Neural crest cell (in vitro differentiated cells): ENCODE data around the gene DUSP23. TPM values are rescaled to one million over a fixed set of nuclear protein-coding genes. Genes with fewer than 3 reads are reported as not detected.

Experiments
- DNase-seq: peaks from one replicate; pipeline ENCODE4 v3.0.0; 2021; ENCODE audit warnings: low read depth, mixed read lengths, low spot score
- H3K27ac Mint-ChIP-seq: one replicate; pipeline ENCODE4 v1.8.0; 2021; ENCODE audit warnings: mild to moderate bottlenecking, mixed read lengths; ENCODE audit not compliant: unreplicated experiment
- H3K27me3 Mint-ChIP-seq: 2 replicates; pipeline ENCODE4 v1.8.0; 2021; ENCODE audit warnings: low read depth, mild to moderate bottlenecking, mixed read lengths
- H3K36me3 Mint-ChIP-seq: 2 replicates; pipeline ENCODE4 v1.8.0; 2021; ENCODE audit warnings: low read depth, mild to moderate bottlenecking, mixed read lengths
- H3K4me1 Mint-ChIP-seq: 2 replicates; pipeline ENCODE4 v1.8.0; 2021; ENCODE audit warnings: mixed read lengths
- H3K4me3 Mint-ChIP-seq: one replicate; pipeline ENCODE4 v1.8.0; 2021; ENCODE audit warnings: mild to moderate bottlenecking, mixed read lengths
- H3K9me3 Mint-ChIP-seq: 2 replicates; pipeline ENCODE4 v1.8.0; 2021; ENCODE audit warnings: mixed read lengths
- total RNA-seq: library from RNA; stranded (reverse); gene quantifications from 2 replicates; pipeline ENCODE4 v1.2.1, GENCODE V29; 2021
- TF ChIP-seq, protein P1 (sequence below): fragments of 200-600 bp; sonication (generic); conservative IDR thresholded peaks from 2 replicates; pipeline ENCODE4 v1.5.0; 2021; ENCODE audit warnings: antibody characterized with exemption, mild to moderate bottlenecking

The DUSP23 gene
- total RNA-seq, 1 donor from 2014 or later: 13.5 TPM

DNA sequence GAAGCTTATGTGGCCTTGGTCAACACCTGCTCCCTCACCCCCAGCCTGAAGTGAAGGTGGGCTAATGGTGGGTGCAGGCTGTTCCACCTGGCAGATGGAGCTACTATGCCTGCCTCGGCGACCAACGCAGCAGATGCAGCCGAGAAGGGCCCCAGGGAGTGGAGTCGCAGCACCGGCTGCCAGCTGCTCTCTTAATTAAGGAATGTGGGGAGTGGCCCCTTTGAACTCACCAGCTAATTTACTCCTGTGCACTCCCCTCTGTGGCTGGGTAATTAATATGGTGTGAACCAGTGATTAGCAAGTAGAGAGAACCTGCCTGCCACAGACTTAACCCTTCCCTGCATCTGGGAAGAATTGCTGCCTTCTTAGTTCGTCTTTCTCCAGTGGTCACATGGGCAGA is 42.6 kb downstream of the DUSP23 start:
- no peak for DNase-seq
- Mint-ChIP-seq H3K27me3 (peaks cover 50% of the 10 kb centered on the region), H3K27ac (no peak overlapping the region), H3K36me3 (no peaks in the 10 kb centered on the region), H3K9me3 (no peaks in the 10 kb centered on the region), H3K4me3 (no peak overlapping the region), H3K4me1 (no peaks in the 10 kb centered on the region)
- TF ChIP-seq, protein P1, sequence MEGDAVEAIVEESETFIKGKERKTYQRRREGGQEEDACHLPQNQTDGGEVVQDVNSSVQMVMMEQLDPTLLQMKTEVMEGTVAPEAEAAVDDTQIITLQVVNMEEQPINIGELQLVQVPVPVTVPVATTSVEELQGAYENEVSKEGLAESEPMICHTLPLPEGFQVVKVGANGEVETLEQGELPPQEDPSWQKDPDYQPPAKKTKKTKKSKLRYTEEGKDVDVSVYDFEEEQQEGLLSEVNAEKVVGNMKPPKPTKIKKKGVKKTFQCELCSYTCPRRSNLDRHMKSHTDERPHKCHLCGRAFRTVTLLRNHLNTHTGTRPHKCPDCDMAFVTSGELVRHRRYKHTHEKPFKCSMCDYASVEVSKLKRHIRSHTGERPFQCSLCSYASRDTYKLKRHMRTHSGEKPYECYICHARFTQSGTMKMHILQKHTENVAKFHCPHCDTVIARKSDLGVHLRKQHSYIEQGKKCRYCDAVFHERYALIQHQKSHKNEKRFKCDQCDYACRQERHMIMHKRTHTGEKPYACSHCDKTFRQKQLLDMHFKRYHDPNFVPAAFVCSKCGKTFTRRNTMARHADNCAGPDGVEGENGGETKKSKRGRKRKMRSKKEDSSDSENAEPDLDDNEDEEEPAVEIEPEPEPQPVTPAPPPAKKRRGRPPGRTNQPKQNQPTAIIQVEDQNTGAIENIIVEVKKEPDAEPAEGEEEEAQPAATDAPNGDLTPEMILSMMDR: no peak

DNA sequence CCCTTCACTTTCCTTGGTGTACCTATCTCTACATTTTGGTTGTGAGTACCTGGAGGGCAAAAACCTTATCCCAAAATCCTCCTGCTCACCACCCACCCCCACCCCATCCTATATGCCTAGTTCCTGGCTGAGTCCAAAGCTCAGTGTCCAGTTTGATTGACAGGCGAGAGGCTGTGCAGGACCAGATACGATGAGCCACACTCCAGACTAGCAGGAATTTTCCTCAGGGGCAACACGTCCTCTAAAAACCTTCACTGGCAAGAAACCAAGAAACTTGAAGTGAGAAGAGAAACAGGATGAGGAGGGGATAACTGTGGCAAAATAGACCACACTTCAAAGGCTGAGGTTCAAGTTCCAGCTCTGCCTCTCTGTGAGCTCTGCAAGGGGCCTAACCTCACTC is 44.8 kb downstream of the DUSP23 start:
- TF ChIP-seq, protein P1: no peak
- H3K4me3 Mint-ChIP-seq: no peak overlapping the region
- no peak overlapping the region for H3K27ac Mint-ChIP-seq
- peaks cover 50% of the 10 kb centered on the region for H3K27me3 Mint-ChIP-seq
- H3K4me1 Mint-ChIP-seq: no peaks in the 10 kb centered on the region
- no peak for DNase-seq
- no peaks in the 10 kb centered on the region for H3K36me3 Mint-ChIP-seq
- H3K9me3 Mint-ChIP-seq: no peaks in the 10 kb centered on the region

DNA sequence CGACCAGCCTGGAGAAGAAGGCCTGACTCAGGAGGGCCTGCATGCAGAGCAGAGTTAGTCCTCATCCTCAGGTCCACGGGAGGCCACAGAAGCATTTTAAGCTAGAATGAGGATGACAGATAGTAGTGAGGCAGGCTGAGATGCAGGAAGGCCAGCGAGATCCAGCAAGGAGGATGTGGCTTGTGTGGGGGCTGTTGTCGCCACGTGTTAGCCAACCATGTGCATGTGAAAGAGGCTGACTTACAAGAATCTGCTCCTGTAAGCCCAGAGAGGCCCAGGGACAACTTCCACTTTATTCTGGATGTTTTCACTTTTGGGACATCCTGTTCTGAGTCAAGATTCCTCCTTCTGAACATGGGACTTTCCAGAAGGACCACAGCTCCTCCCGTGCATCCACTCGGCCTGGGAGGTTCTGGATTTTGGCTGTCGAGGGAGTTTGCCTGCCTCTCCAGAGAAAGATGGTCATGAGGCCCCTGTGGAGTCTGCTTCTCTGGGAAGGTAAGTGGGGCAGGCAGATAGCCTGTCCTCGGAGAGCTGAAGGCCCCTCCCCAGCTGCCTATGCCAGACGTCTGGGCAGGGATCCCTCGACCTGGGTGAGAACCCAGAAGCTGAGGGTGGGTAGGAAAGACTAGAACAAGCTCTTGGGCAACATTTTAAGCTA is 45.8 kb downstream of the DUSP23 start, which contains the start of gene SLAMF8:
Gene SLAMF8 (plus strand): TSS at position 433 of the 661 bp plus-strand sequence. CDS start 26 bp downstream, at position 459.
- peaks cover under 1% of the 10 kb centered on the region for H3K4me1 Mint-ChIP-seq
- peaks cover 41% of the 10 kb centered on the region for H3K27me3 Mint-ChIP-seq
- no peak within 1 kb of the TSS for H3K27ac Mint-ChIP-seq
- H3K36me3 Mint-ChIP-seq: no peaks in the 10 kb centered on the region
- DNase-seq: no peak
- TF ChIP-seq, protein P1: no peak
- no peak within 1 kb of the TSS for H3K4me3 Mint-ChIP-seq
- no peaks in the 10 kb centered on the region for H3K9me3 Mint-ChIP-seq

DNA sequence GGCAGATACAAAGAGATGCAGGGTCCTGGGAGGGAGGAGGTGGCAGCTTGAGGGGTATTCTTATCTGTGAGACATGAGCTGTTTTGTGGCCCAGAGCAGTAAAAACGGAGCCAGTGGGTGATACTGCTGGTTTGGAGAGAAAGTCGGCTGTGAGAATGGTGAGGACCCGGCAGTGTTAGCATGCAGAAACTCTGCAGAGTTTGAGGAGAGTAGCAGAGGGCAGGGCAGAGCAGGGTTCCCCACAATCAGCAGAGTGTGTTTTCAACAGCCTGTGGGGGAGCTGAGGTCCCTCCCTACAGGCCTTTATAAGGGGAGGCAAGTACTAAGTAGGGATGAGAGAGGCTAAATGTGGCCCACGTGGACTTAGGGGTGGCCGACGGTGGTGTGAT is 46.3 kb downstream of the DUSP23 start:
- no peaks in the 10 kb centered on the region for H3K36me3 Mint-ChIP-seq
- no peak for DNase-seq
- H3K4me3 Mint-ChIP-seq: no peak overlapping the region
- H3K27ac Mint-ChIP-seq: no peak overlapping the region
- no peaks in the 10 kb centered on the region for H3K9me3 Mint-ChIP-seq
- TF ChIP-seq, protein P1: no peak
- peaks cover 3% of the 10 kb centered on the region for H3K4me1 Mint-ChIP-seq
- H3K27me3 Mint-ChIP-seq: peaks cover 38% of the 10 kb centered on the region

DNA sequence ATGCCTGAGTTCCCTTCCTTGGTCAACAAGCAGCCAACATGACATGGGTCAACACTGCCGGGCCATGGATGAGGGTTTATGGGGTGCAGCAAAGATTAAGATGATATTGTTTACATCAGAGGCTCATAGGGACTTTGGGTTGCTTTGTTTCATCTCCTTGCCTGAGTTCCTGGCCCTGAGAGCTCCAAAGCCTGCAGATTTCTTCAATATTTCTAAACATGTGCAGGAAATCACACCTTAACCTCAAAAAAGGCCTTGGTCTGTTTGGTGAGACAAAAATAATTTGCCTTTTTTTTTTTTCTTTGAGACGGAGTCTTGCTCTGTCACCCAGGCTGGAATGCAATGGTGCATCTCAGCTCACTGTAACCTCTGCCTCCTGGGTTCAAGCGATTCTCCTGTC is 46.8 kb downstream of the DUSP23 start:
- TF ChIP-seq, protein P1: no peak
- Mint-ChIP-seq H3K36me3 (no peaks in the 10 kb centered on the region), H3K4me1 (peaks cover 3% of the 10 kb centered on the region), H3K27ac (no peak overlapping the region), H3K4me3 (no peak overlapping the region), H3K9me3 (no peaks in the 10 kb centered on the region), H3K27me3 (peaks cover 34% of the 10 kb centered on the region)
- no peak for DNase-seq
